H1 (cell line): ENCODE measurements around the gene ETF1. TPM values are rescaled to one million over a fixed set of nuclear protein-coding genes. Genes with fewer than 3 reads are reported as not detected.

Source experiments
- CTCF ChIA-PET: fragments of 300-600 bp; sonication (Branson Sonifier 250); formaldehyde crosslinking; loops from one replicate; lab custom pipeline; 2021; ENCODE audit not compliant: partially characterized antibody; lab: Charles Lee
- POLR2A ChIA-PET: fragments of 300-600 bp; sonication (Branson Sonifier 250); formaldehyde crosslinking; loops from one replicate; lab custom pipeline; 2021; ENCODE audit warnings: inconsistent platforms; ENCODE audit not compliant: partially characterized antibody; lab: Charles Lee
- DNase-seq, 2 experiments: peaks; one replicate each; pipeline versions ENCODE4 v3.0.0 to v3.0.0-alpha.2; 2010 to 2022; ENCODE audit warnings: low spot score in 2 of 2, low read depth in 1 of 2, mixed read lengths in 1 of 2
- FAIRE-seq: peaks from 2 replicates; lab custom pipeline; 2011; peaks lifted over from hg19 to GRCh38; lab: Jason Lieb, UNC
- H2AFZ ChIP-seq: 2 replicates; pipeline ENCODE4 v1.8.1; 2012; ENCODE audit warnings: low read length, inconsistent platforms
- H2AK5ac ChIP-seq: 2 replicates; pipeline ENCODE4 v1.6.1; 2013; ENCODE audit warnings: low read depth, low read length
- H2BK120ac ChIP-seq: replicated peaks from 2 replicates; pipeline ENCODE3; 2013; ENCODE audit warnings: low read depth, low read length, inconsistent platforms
- H2BK12ac ChIP-seq: 2 replicates; pipeline ENCODE4 v1.6.1; 2013; ENCODE audit warnings: low read depth, low read length
- H2BK15ac ChIP-seq: 2 replicates; pipeline ENCODE4 v1.6.1; 2013; ENCODE audit warnings: low read length
- H2BK20ac ChIP-seq: 2 replicates; pipeline ENCODE4 v1.6.1; 2013; ENCODE audit warnings: low read length
- H2BK5ac ChIP-seq: 2 replicates; pipeline ENCODE4 v1.6.1; 2013; ENCODE audit warnings: low read depth, low read length
- H3K14ac ChIP-seq: 2 replicates; pipeline ENCODE4 v1.6.1; 2013; ENCODE audit warnings: inconsistent platforms; ENCODE audit not compliant: insufficient read length
- H3K18ac ChIP-seq: 2 replicates; pipeline ENCODE4 v1.6.1; 2013; ENCODE audit warnings: low read length; ENCODE audit errors: extremely low read depth
- H3K23ac ChIP-seq: 2 replicates; pipeline ENCODE4 v1.6.1; 2013; ENCODE audit warnings: inconsistent platforms; ENCODE audit not compliant: insufficient read length
- H3K23me2 ChIP-seq: 2 replicates; pipeline ENCODE4 v1.6.1; 2013; ENCODE audit warnings: low read depth, low read length
- H3K27ac ChIP-seq: 2 replicates; pipeline ENCODE4 v1.6.1; 2011; ENCODE audit warnings: low read depth, low read length, inconsistent platforms
- H3K27me3 ChIP-seq, 4 experiments: replicated peaks in 1 of 4; 1 replicate in 1 of 4; 2 replicates in 3 of 4; pipeline versions ENCODE4 v1.6.1 to v1.8.1; 2011 to 2013; ENCODE audit warnings: low read length in 3 of 4, mild to moderate bottlenecking in 3 of 4, inconsistent platforms in 2 of 4, mixed read lengths in 2 of 4, moderate library complexity in 1 of 4; ENCODE audit not compliant: control insufficient read depth in 3 of 4, insufficient read depth in 3 of 4; ENCODE audit errors: extremely low read depth in 1 of 4
- H3K36me3 ChIP-seq, 4 experiments: 2 replicates each; pipeline versions ENCODE4 v1.6.1 to v1.8.1; 2011 to 2013; ENCODE audit warnings: mild to moderate bottlenecking in 4 of 4, low read length in 3 of 4, moderate library complexity in 2 of 4, control low read depth in 1 of 4, inconsistent platforms in 1 of 4; ENCODE audit not compliant: insufficient read depth in 4 of 4, control insufficient read depth in 2 of 4
- H3K4ac ChIP-seq: replicated peaks from 2 replicates; pipeline ENCODE3; 2013; ENCODE audit warnings: low read length, low read depth, mixed read lengths, inconsistent platforms; ENCODE audit not compliant: insufficient read length
- H3K4me1 ChIP-seq, 4 experiments: replicated peaks in 1 of 4; 1 replicate in 1 of 4; 2 replicates in 3 of 4; pipeline versions ENCODE4 v1.6.1 to v1.8.1; 2011 to 2013; ENCODE audit warnings: low read length in 3 of 4, inconsistent platforms in 2 of 4, mixed read lengths in 1 of 4; ENCODE audit not compliant: insufficient read depth in 4 of 4, control insufficient read depth in 3 of 4
- H3K4me2 ChIP-seq, 2 experiments: 2 replicates each; pipeline versions ENCODE4 v1.6.1 to v1.8.1; 2011 to 2013; ENCODE audit warnings: low read depth in 2 of 2, low read length in 2 of 2, control low read depth in 1 of 2, inconsistent platforms in 1 of 2, mild to moderate bottlenecking in 1 of 2; ENCODE audit not compliant: insufficient read depth in 1 of 2
- H3K4me3 ChIP-seq, 4 experiments: fragments of 200-600, 300-600 bp in 1 of 4; sonication (generic), shearing (Covaris generic), sonication (Bioruptor Twin) in 1 of 4; 2 replicates each; pipeline versions ENCODE4 v1.5.1 to v1.8.1; 2011 to 2016; ENCODE audit warnings: low read length in 4 of 4, low read depth in 3 of 4, control low read depth in 2 of 4, inconsistent platforms in 2 of 4, mild to moderate bottlenecking in 2 of 4, mixed read lengths in 1 of 4, moderate library complexity in 1 of 4; ENCODE audit not compliant: insufficient read depth in 2 of 4; ENCODE audit errors: extremely low read depth in 1 of 4
- H3K56ac ChIP-seq: replicated peaks from 2 replicates; pipeline ENCODE3; 2013; ENCODE audit warnings: low read depth, mild to moderate bottlenecking, mixed read lengths, low read length, inconsistent platforms; ENCODE audit not compliant: insufficient read length
- H3K79me1 ChIP-seq: 2 replicates; pipeline ENCODE4 v1.6.1; 2013; ENCODE audit warnings: low read depth, low read length, control low read depth
- H3K79me2 ChIP-seq, 2 experiments: 2 replicates each; pipeline versions ENCODE4 v1.6.1 to v1.8.1; 2012 to 2013; ENCODE audit warnings: low read length in 2 of 2, mild to moderate bottlenecking in 2 of 2, inconsistent platforms in 1 of 2; ENCODE audit not compliant: insufficient read depth in 2 of 2, control insufficient read depth in 1 of 2
- H3K9ac ChIP-seq, 4 experiments: replicated peaks in 1 of 4; 1 replicate in 1 of 4; 2 replicates in 3 of 4; pipeline versions ENCODE4 v1.6.1 to v1.8.1; 2011 to 2013; ENCODE audit warnings: low read depth in 3 of 4, low read length in 3 of 4, control low read depth in 2 of 4, mild to moderate bottlenecking in 2 of 4, moderate library complexity in 2 of 4, inconsistent platforms in 1 of 4; ENCODE audit errors: extremely low read depth in 1 of 4
- H3K9me3 ChIP-seq, 2 experiments: 2 replicates each; pipeline versions ENCODE4 v1.6.1 to v1.8.1; 2012 to 2013; ENCODE audit warnings: mild to moderate bottlenecking in 2 of 2, moderate library complexity in 2 of 2, control low read depth in 1 of 2, inconsistent platforms in 1 of 2, low read depth in 1 of 2, low read length in 1 of 2, mixed read lengths in 1 of 2; ENCODE audit not compliant: insufficient read depth in 2 of 2
- H4K20me1 ChIP-seq, 2 experiments: replicated peaks in 1 of 2; 2 replicates each; pipeline versions ENCODE3 to v1.8.1; 2011 to 2013; ENCODE audit warnings: inconsistent platforms in 2 of 2, low read length in 2 of 2, mild to moderate bottlenecking in 1 of 2; ENCODE audit not compliant: insufficient read depth in 2 of 2, control insufficient read depth in 1 of 2
- H4K5ac ChIP-seq: 2 replicates; pipeline ENCODE4 v1.6.1; 2013; ENCODE audit warnings: low read length, low read depth, mixed read lengths, inconsistent platforms; ENCODE audit not compliant: insufficient read length
- H4K8ac ChIP-seq: 2 replicates; pipeline ENCODE4 v1.8.0; 2013; ENCODE audit warnings: mild to moderate bottlenecking, moderate library complexity, low read length, inconsistent platforms; ENCODE audit not compliant: insufficient read depth; ENCODE audit errors: extremely low read depth
- H4K91ac ChIP-seq: replicated peaks from 2 replicates; pipeline ENCODE3; 2013; ENCODE audit warnings: low read length, mixed read lengths, inconsistent platforms; ENCODE audit not compliant: insufficient read length
- CBX8 ChIP-seq: fragments of 300-800, 300-1000 bp; sonication (generic); IDR thresholded peaks from 2 replicates; pipeline ENCODE4 v1.7.1; 2016; ENCODE audit warnings: low read depth, low read length, borderline replicate concordance
- NRF1 ChIP-seq: IDR thresholded peaks from 2 replicates; pipeline ENCODE4 v1.6.1; 2011; ENCODE audit warnings: mild to moderate bottlenecking, low read depth, low read length, improper control_type of control experiment
- RFX5 ChIP-seq: IDR thresholded peaks from 2 replicates; pipeline ENCODE4 v1.6.1; 2011; ENCODE audit warnings: low read depth, low read length, improper control_type of control experiment, borderline replicate concordance
- SP1 ChIP-seq: IDR thresholded peaks from 2 replicates; pipeline ENCODE4 v1.6.1; 2011; ENCODE audit warnings: low read depth, low read length
- WGBS, 2 experiments: shearing (Covaris generic) in 1 of 2; methylation state at CpG; one replicate each; pipeline versions ENCODE4 v1.1.6 to v1.1.7; 2013 to 2015; ENCODE audit warnings: low lambda C conversion rate in 2 of 2, mixed read lengths in 2 of 2, inconsistent platforms in 1 of 2, low coverage in 1 of 2, missing lambda C conversion rate in 1 of 2; ENCODE audit not compliant: insufficient replicate concordance in 2 of 2, insufficient coverage in 1 of 2, insufficient read length in 1 of 2; ENCODE audit errors: extremely low coverage in 1 of 2, missing lambda C conversion rate in 1 of 2; 5-methylcytosine and 5-hydroxymethylcytosine counted together
- polyA plus RNA-seq, 7 experiments: library from polyadenylated mRNA; depleted of rRNA in 3 of 7; stranded (reverse) in 5 of 7; unstranded in 2 of 7; fragments of >200 nt in 5 of 7; fragments of 200-250 nt in 2 of 7; gene quantifications; 1 replicate in 5 of 7; 2 replicates in 1 of 7; 4 replicates in 1 of 7; pipeline versions ENCODE4 v1.2.1 to v1.2.3, GENCODE V29; 2011 to 2013; ENCODE audit warnings: missing spikeins in 2 of 7, mixed read lengths in 2 of 7
- total RNA-seq: library from RNA; stranded (reverse); fragmentation: NEBNext Ultra II Directional; extraction: Animal tissue kit (Norgen Biotek cat#: 25700); gene quantifications from 2 replicates; pipeline ENCODE4 v1.2.1, GENCODE V29; 2021

The ETF1 gene
- total and polyA plus RNA-seq, 2 of the 8 experiments (the other 6 are each of a cell fraction or from before 2014, with no cell fraction given): 50.5 to 168 TPM

GRCh38 chr5:138458384-138458783, 84.7 kb downstream of the ETF1 start:
- DNase-seq (no peak), FAIRE-seq (no peak)
- Histone ChIP-seq H3K4me2 (no peak overlapping the region), H3K4me1 (peaks cover 0 to 14% (median 7%) of the 10 kb centered on the region in 4 experiments; a peak in 4 of 7 replicates), H2BK120ac (no peak overlapping the region), H3K9ac (no peak overlapping the region; a peak in 1 of 7 replicates), H3K4me3 (no peak overlapping the region), H4K20me1 (no peaks in the 10 kb centered on the region), H3K9me3 (no peaks in the 10 kb centered on the region), H3K4ac (no peak overlapping the region), H3K27ac (no peak overlapping the region), H2AK5ac (no peak overlapping the region), H2BK15ac (no peak overlapping the region), H3K18ac (no peak overlapping the region), H3K36me3 (no peaks in the 10 kb centered on the region), H3K14ac (no peak overlapping the region), H4K5ac (no peak overlapping the region), H4K8ac (no peak overlapping the region; the same call in 1 of the 2 replicates), H2BK12ac (no peak overlapping the region), H3K79me1 (no peaks in the 10 kb centered on the region), H3K56ac (no peak overlapping the region), H3K27me3 (no peaks in the 10 kb centered on the region), H2BK20ac (no peak overlapping the region), H3K23me2 (0 out of 2 replicates have a peak, but pooled peaks cover under 1% of the 10 kb centered on the region), H4K91ac (no peak overlapping the region), H3K23ac (no peak overlapping the region), H3K79me2 (no peaks in the 10 kb centered on the region), H2BK5ac (no peak overlapping the region), H2AFZ (no peak overlapping the region)
- no peak for TF ChIP-seq CBX8
- no peak for TF ChIP-seq NRF1
- TF ChIP-seq SP1: no peak
- TF ChIP-seq RFX5: no peak
- WGBS, 2 experiments: 86% methylated on average over 10 of the region's 11 CpGs; no CpG with 5 or more reads in 1 of the 2 experiments
- ChIA-PET POLR2A (interaction anchor here (4.6 to 5.8 kb wide), 2 partner anchors 7 to 84 kb away, joined by 21 to 51 read pairs; partner anchors contain the start of genes EGR1 and ETF1), CTCF (interaction anchor here (1.0 to 24.9 kb wide), 5 partner anchors 8 to 71 kb away, joined by 3 to 532 read pairs (median 6); partner anchors contain the start of gene REEP2)
